Esophagus muscularis mucosa (tissue), 4 donors: ENCODE measurements around the gene DMXL2. TPM values are rescaled to one million over a fixed set of nuclear protein-coding genes. Genes with fewer than 3 reads are reported as not detected.

Experiments
- DNase-seq: peaks from one replicate; pipeline ENCODE4 v3.0.0-alpha.2; 2017; ENCODE audit errors: extremely low spot score
- H3K27ac ChIP-seq, 4 donors: fragments of 200-600 bp; sonication (generic); replicated peaks in 1 of 4; 1 replicate in 3 of 4; 2 replicates in 1 of 4; pipeline ENCODE4 v1.5.1; 2016 to 2019; ENCODE audit warnings: mild to moderate bottlenecking in 1 of 4
- H3K27me3 ChIP-seq, 4 donors: fragments of 200-600 bp; sonication (generic); one replicate each; pipeline versions ENCODE4 v1.5.1 to v1.6.0; 2016 to 2019
- H3K36me3 ChIP-seq, 4 donors: fragments of 200-600 bp; sonication (generic); one replicate each; pipeline ENCODE4 v1.5.1; 2016 to 2019
- H3K4me1 ChIP-seq, 4 donors: fragments of 200-600 bp; sonication (generic); one replicate each; pipeline ENCODE4 v1.5.1; 2016 to 2019
- H3K4me3 ChIP-seq, 4 donors: fragments of 200-600 bp; sonication (generic); 1 replicate in 2 of 4; 2 replicates in 2 of 4; pipeline ENCODE4 v1.5.1; 2016 to 2019; ENCODE audit warnings: mild to moderate bottlenecking in 4 of 4, moderate library complexity in 1 of 4
- H3K9me3 ChIP-seq, 4 donors: fragments of 200-600 bp; sonication (generic); 1 replicate in 3 of 4; 2 replicates in 1 of 4; pipeline ENCODE4 v1.5.1; 2016 to 2019
- CTCF ChIP-seq, 3 experiments: fragments of 200-600 bp in 2 of 3; fragments of 450-650 bp in 1 of 3; sonication (generic) in 2 of 3; IDR thresholded peaks; one replicate each; pipeline ENCODE4 v1.5.1; 2017 to 2019; ENCODE audit warnings: antibody characterized with exemption in 3 of 3, mild to moderate bottlenecking in 2 of 3, moderate library complexity in 1 of 3
- EP300 ChIP-seq: sonication (generic); formaldehyde crosslinking; IDR thresholded peaks from one replicate; pipeline ENCODE4 v1.6.1; 2017; ENCODE audit warnings: antibody characterized with exemption
- POLR2A ChIP-seq: fragments of 450-650 bp; IDR thresholded peaks from one replicate; pipeline ENCODE4 v1.6.1; 2017; ENCODE audit warnings: antibody characterized with exemption, moderate library complexity, mild to moderate bottlenecking, low read depth
- POLR2AphosphoS5 ChIP-seq, 2 donors: sonication (generic); formaldehyde crosslinking; IDR thresholded peaks; one replicate each; pipeline ENCODE4 v1.6.1; 2017; ENCODE audit warnings: antibody characterized with exemption in 2 of 2
- WGBS: methylation state at CpG from one replicate; pipeline ENCODE4 v1.1.5; 2018; 5-methylcytosine and 5-hydroxymethylcytosine counted together
- intact Hi-C: fragments of 100-400 bp; cut with DNase I; formaldehyde crosslinking; loops from one replicate; pipeline ENCODE4 v1.15.1; 2023
- total RNA-seq, 4 donors: library from RNA; depleted of rRNA; stranded (reverse); fragments of >200 nt; gene quantifications; one replicate each; pipeline versions ENCODE4 v1.1.0 to v1.2.1, GENCODE V29; 2016

DMXL2 gene
- total RNA-seq, 4 donors from 2014 or later = 18.8 to 26.6 (median 19.3) TPM

- H3K27me3 ChIP-seq = no peaks in the 10 kb centered on the region
- no peak overlapping the region for H3K4me3 ChIP-seq
- no peaks in the 10 kb centered on the region for H3K36me3 ChIP-seq
- DNase-seq = no peak
- 70% methylated on average over 5 of the region's 5 CpGs for WGBS
- intact Hi-C loops = no loop called here
- H3K4me1 ChIP-seq = no peaks in the 10 kb centered on the region
- H3K27ac ChIP-seq = no peak overlapping the region
- TF ChIP-seq POLR2A (no peak), EP300 (no peak), POLR2AphosphoS5 (IDR thresholded peaks at IDR 0.05) (no peak), CTCF (IDR thresholded peaks at IDR 0.05) (no peak)
- H3K9me3 ChIP-seq = peaks cover 0 to 13% (median 4%) of the 10 kb centered on the region in 4 donors
Observed at GRCh38 chr15:51585986-51586385, 36.6 kb downstream of the DMXL2 start.

GRCh38 chr15:51580982-51581381, 41.6 kb downstream of the DMXL2 start:
- intact Hi-C loops = no loop called here
- 88% methylated on average over 4 of the region's 4 CpGs for WGBS
- Histone ChIP-seq H3K9me3 (peaks cover 0 to 5% (median 3%) of the 10 kb centered on the region in 4 donors), H3K27me3 (no peaks in the 10 kb centered on the region), H3K4me3 (no peak overlapping the region), H3K4me1 (peaks cover 3 to 21% (median 9%) of the 10 kb centered on the region in 4 donors), H3K27ac (no peak overlapping the region), H3K36me3 (no peaks in the 10 kb centered on the region)
- no peak for DNase-seq
- TF ChIP-seq POLR2A (no peak), CTCF (IDR thresholded peaks at IDR 0.05) (no peak), POLR2AphosphoS5 (IDR thresholded peaks at IDR 0.05) (no peak), EP300 (no peak)

GRCh38 chr15:51580385-51580784, 42.2 kb downstream of the DMXL2 start:
- Histone ChIP-seq H3K4me1 (peaks cover 3 to 23% (median 9%) of the 10 kb centered on the region in 4 donors), H3K9me3 (peaks cover 0 to 5% (median 3%) of the 10 kb centered on the region in 4 donors), H3K36me3 (no peaks in the 10 kb centered on the region), H3K27ac (no peak overlapping the region), H3K4me3 (no peak overlapping the region), H3K27me3 (no peaks in the 10 kb centered on the region)
- intact Hi-C loops = no loop called here
- TF ChIP-seq POLR2A (no peak), CTCF (IDR thresholded peaks at IDR 0.05) (no peak), EP300 (no peak), POLR2AphosphoS5 (IDR thresholded peaks at IDR 0.05) (no peak)
- WGBS = 85% methylated on average over 2 of the region's 2 CpGs
- DNase-seq = no peak

- no peak for DNase-seq
- H3K9me3 ChIP-seq = peaks cover 0 to 5% (median 3%) of the 10 kb centered on the region in 4 donors
- no peaks in the 10 kb centered on the region for H3K36me3 ChIP-seq
- TF ChIP-seq POLR2A (no peak), CTCF (IDR thresholded peaks at IDR 0.05) (no peak), POLR2AphosphoS5 (IDR thresholded peaks at IDR 0.05) (no peak), EP300 (no peak)
- H3K4me3 ChIP-seq = no peak overlapping the region
- intact Hi-C loops = no loop called here
- no peaks in the 10 kb centered on the region for H3K27me3 ChIP-seq
- H3K4me1 ChIP-seq = peaks cover 3 to 23% (median 9%) of the 10 kb centered on the region in 4 donors
- 96% methylated on average over 2 of the region's 2 CpGs for WGBS
- H3K27ac ChIP-seq = no peak overlapping the region
Observed at GRCh38 chr15:51579012-51579411, 43.6 kb downstream of the DMXL2 start.

GRCh38 chr15:51577636-51578304, 44.8 kb downstream of the DMXL2 start:
- WGBS = 80% methylated on average over 1 of the region's 1 CpG
- no peak for TF ChIP-seq POLR2A
- TF ChIP-seq POLR2AphosphoS5 (IDR thresholded peaks at IDR 0.05) = no peak
- TF ChIP-seq CTCF (IDR thresholded peaks at IDR 0.05) = no peak
- TF ChIP-seq EP300 = no peak
- Histone ChIP-seq H3K9me3 (peaks cover 0 to 5% (median 3%) of the 10 kb centered on the region in 4 donors), H3K27me3 (no peaks in the 10 kb centered on the region), H3K4me3 (no peak overlapping the region), H3K36me3 (no peaks in the 10 kb centered on the region), H3K4me1 (peaks cover 3 to 23% (median 9%) of the 10 kb centered on the region in 4 donors), H3K27ac (peak overlapping the region in 3 of 4 donors; percentile 12 to 34 (median 28))
- intact Hi-C loops = no loop called here
- DNase-seq = no peak
